ENCODE data around the gene PPEF2. TPM values are rescaled to one million over a fixed set of nuclear protein-coding genes. Genes with fewer than 3 reads are reported as not detected.
A peak's percentile ranks its signal among the peaks of the same experiment; 100 is the strongest.
"Not testable (repeated sequence)": the region's sequence is repeated elsewhere in the genome, so short reads cannot be mapped to it uniquely, and the experiment has no call there.

Gene PPEF2
- polyA plus RNA-seq, 4 donors = 0.09 TPM; not detected in 3

GRCh38 chr4:75858721-75859120 is 43.5 kb downstream of the PPEF2 start:
- Histone ChIP-seq H3K27me3 (ENCODE audit: control insufficient read depth in 3 of 3, insufficient read depth in 3 of 3, low read length in 3 of 3) (no peaks in the 10 kb centered on the region), H3K4me1 (ENCODE audit: control insufficient read depth in 3 of 3, insufficient read depth in 2 of 3, low read depth in 1 of 3, low read length in 2 of 3) (no peaks in the 10 kb centered on the region)

GRCh38 chr4:75849461-75849860 is 52.8 kb downstream of the PPEF2 start:
- no peak for FAIRE-seq
- H3K4me3 ChIP-seq (ENCODE audit: low read depth in 1 of 3, low read length in 3 of 3) = no peak overlapping the region
- H3K36me3 ChIP-seq (ENCODE audit: control insufficient read depth in 3 of 3, insufficient read depth in 2 of 3, low read depth in 1 of 3, low read length in 3 of 3) = no peaks in the 10 kb centered on the region
- H3K27me3 ChIP-seq (ENCODE audit: control insufficient read depth in 3 of 3, insufficient read depth in 3 of 3, low read length in 3 of 3) = no peaks in the 10 kb centered on the region
- no peak for DNase-seq
- no peak overlapping the region for H3K27ac ChIP-seq (ENCODE audit: low read depth in 1 of 3, low read length in 2 of 3)
- peaks cover 0 to 3% (median 0%) of the 10 kb centered on the region in 3 donors for H3K4me1 ChIP-seq (ENCODE audit: control insufficient read depth in 3 of 3, insufficient read depth in 2 of 3, low read depth in 1 of 3, low read length in 2 of 3)
- 73 to 86% (median 79%) methylated on average over 6 of the region's 6 CpGs for whole genome bisulfite sequencing, 3 donors
- peaks cover 0 to 1% of the 10 kb centered on the region in 2 donors for H3K9me3 ChIP-seq (ENCODE audit: control insufficient read depth in 2 of 2, insufficient read depth in 1 of 2, low read depth in 1 of 2, low read length in 1 of 2)

More at GRCh38 chr4:75858721-75859120, 43.5 kb downstream of the PPEF2 start:
- 31 to 76% (median 35%) methylated on average over 1 of the region's 1 CpG for WGBS, 3 donors
- DNase-seq (no peak), FAIRE-seq (no peak)
- Histone ChIP-seq H3K36me3 (ENCODE audit: control insufficient read depth in 3 of 3, insufficient read depth in 2 of 3, low read depth in 1 of 3, low read length in 3 of 3) (no peaks in the 10 kb centered on the region), H3K4me3 (ENCODE audit: low read depth in 1 of 3, low read length in 3 of 3) (no peak overlapping the region), H3K9me3 (ENCODE audit: control insufficient read depth in 2 of 2, insufficient read depth in 1 of 2, low read depth in 1 of 2, low read length in 1 of 2) (peaks cover 0 to 5% of the 10 kb centered on the region in 2 donors), H3K27ac (ENCODE audit: low read depth in 1 of 3, low read length in 2 of 3) (no peak overlapping the region)

- Histone ChIP-seq H3K27ac (ENCODE audit: low read depth in 1 of 3, low read length in 2 of 3) (no peak overlapping the region), H3K9me3 (ENCODE audit: control insufficient read depth in 2 of 2, insufficient read depth in 1 of 2, low read depth in 1 of 2, low read length in 1 of 2) (peaks cover 0 to 1% of the 10 kb centered on the region in 2 donors), H3K36me3 (ENCODE audit: control insufficient read depth in 3 of 3, insufficient read depth in 2 of 3, low read depth in 1 of 3, low read length in 3 of 3) (no peaks in the 10 kb centered on the region), H3K27me3 (ENCODE audit: control insufficient read depth in 3 of 3, insufficient read depth in 3 of 3, low read length in 3 of 3) (no peaks in the 10 kb centered on the region), H3K4me3 (ENCODE audit: low read depth in 1 of 3, low read length in 3 of 3) (no peak overlapping the region), H3K4me1 (ENCODE audit: control insufficient read depth in 3 of 3, insufficient read depth in 2 of 3, low read depth in 1 of 3, low read length in 2 of 3) (peaks cover 0 to 9% (median 0%) of the 10 kb centered on the region in 3 donors)
- DNase-seq (no peak), FAIRE-seq (no peak)
- 71 to 88% (median 77%) methylated on average over 4 of the region's 4 CpGs for WGBS, 3 donors
Observed at GRCh38 chr4:75848891-75849290, 53.4 kb downstream of the PPEF2 start.

- DNase-seq = peak; percentile 79 to 88
- 19 to 21% (median 21%) methylated on average over 14 of the region's 14 CpGs for WGBS, 3 donors
- FAIRE-seq = not testable (repeated sequence)
Observed at GRCh38 chr4:75848171-75848760, 54.0 kb downstream of the PPEF2 start.

GRCh38 chr4:75845992-75846391 is 56.3 kb downstream of the PPEF2 start:
- H3K9me3 ChIP-seq (ENCODE audit: control insufficient read depth in 2 of 2, insufficient read depth in 1 of 2, low read depth in 1 of 2, low read length in 1 of 2) = peaks cover 0 to 1% of the 10 kb centered on the region in 2 donors
- H3K4me1 ChIP-seq (ENCODE audit: control insufficient read depth in 3 of 3, insufficient read depth in 2 of 3, low read depth in 1 of 3, low read length in 2 of 3) = peaks cover 0 to 9% (median 0%) of the 10 kb centered on the region in 3 donors
- no peak overlapping the region for H3K27ac ChIP-seq (ENCODE audit: low read depth in 1 of 3, low read length in 2 of 3)
- no peaks in the 10 kb centered on the region for H3K36me3 ChIP-seq (ENCODE audit: control insufficient read depth in 3 of 3, insufficient read depth in 2 of 3, low read depth in 1 of 3, low read length in 3 of 3)
- no peak for DNase-seq
- no peaks in the 10 kb centered on the region for H3K27me3 ChIP-seq (ENCODE audit: control insufficient read depth in 3 of 3, insufficient read depth in 3 of 3, low read length in 3 of 3)
- no peak overlapping the region for H3K4me3 ChIP-seq (ENCODE audit: low read depth in 1 of 3, low read length in 3 of 3)
- 77 to 90% (median 81%) methylated on average over 2 of the region's 2 CpGs for WGBS, 3 donors
- no peak for FAIRE-seq

More at GRCh38 chr4:75848171-75848760, 54.0 kb downstream of the PPEF2 start:
- not testable (repeated sequence) for H3K4me3 ChIP-seq (ENCODE audit: low read depth in 1 of 3, low read length in 3 of 3); H3K27me3 ChIP-seq (ENCODE audit: control insufficient read depth in 3 of 3, insufficient read depth in 3 of 3, low read length in 3 of 3); H3K4me1 ChIP-seq (ENCODE audit: control insufficient read depth in 3 of 3, insufficient read depth in 2 of 3, low read depth in 1 of 3, low read length in 2 of 3); H3K27ac ChIP-seq (ENCODE audit: low read depth in 1 of 3, low read length in 2 of 3); H3K36me3 ChIP-seq (ENCODE audit: control insufficient read depth in 3 of 3, insufficient read depth in 2 of 3, low read depth in 1 of 3, low read length in 3 of 3); H3K9me3 ChIP-seq (ENCODE audit: control insufficient read depth in 2 of 2, insufficient read depth in 1 of 2, low read depth in 1 of 2, low read length in 1 of 2)

GRCh38 chr4:75844151-75844662 is 58.0 kb downstream of the PPEF2 start:
- Histone ChIP-seq H3K4me1 (ENCODE audit: control insufficient read depth in 3 of 3, insufficient read depth in 2 of 3, low read depth in 1 of 3, low read length in 2 of 3) (peaks cover 0 to 9% (median 0%) of the 10 kb centered on the region in 3 donors), H3K27me3 (ENCODE audit: control insufficient read depth in 3 of 3, insufficient read depth in 3 of 3, low read length in 3 of 3) (no peaks in the 10 kb centered on the region), H3K27ac (ENCODE audit: low read depth in 1 of 3, low read length in 2 of 3) (no peak overlapping the region), H3K36me3 (ENCODE audit: control insufficient read depth in 3 of 3, insufficient read depth in 2 of 3, low read depth in 1 of 3, low read length in 3 of 3) (no peaks in the 10 kb centered on the region), H3K4me3 (ENCODE audit: low read depth in 1 of 3, low read length in 3 of 3) (no peak overlapping the region), H3K9me3 (ENCODE audit: control insufficient read depth in 2 of 2, insufficient read depth in 1 of 2, low read depth in 1 of 2, low read length in 1 of 2) (no peaks in the 10 kb centered on the region)
- FAIRE-seq (no peak), DNase-seq (peak; percentile 41 to 59)
- 89 to 99% (median 94%) methylated on average over 3 of the region's 3 CpGs for WGBS, 3 donors

- peak overlapping the region in 1 of 3 donors; percentile 45 for H3K27ac ChIP-seq (ENCODE audit: low read depth in 1 of 3, low read length in 2 of 3)
- no peak overlapping the region for H3K4me3 ChIP-seq (ENCODE audit: low read depth in 1 of 3, low read length in 3 of 3)
- DNase-seq (no peak), FAIRE-seq (no peak)
- H3K36me3 ChIP-seq (ENCODE audit: control insufficient read depth in 3 of 3, insufficient read depth in 2 of 3, low read depth in 1 of 3, low read length in 3 of 3) = no peaks in the 10 kb centered on the region
- H3K27me3 ChIP-seq (ENCODE audit: control insufficient read depth in 3 of 3, insufficient read depth in 3 of 3, low read length in 3 of 3) = no peaks in the 10 kb centered on the region
- no peaks in the 10 kb centered on the region for H3K9me3 ChIP-seq (ENCODE audit: control insufficient read depth in 2 of 2, insufficient read depth in 1 of 2, low read depth in 1 of 2, low read length in 1 of 2)
- WGBS, 3 donors = 94 to 97% (median 96%) methylated on average over 4 of the region's 4 CpGs
- H3K4me1 ChIP-seq (ENCODE audit: control insufficient read depth in 3 of 3, insufficient read depth in 2 of 3, low read depth in 1 of 3, low read length in 2 of 3) = peaks cover 0 to 9% (median 0%) of the 10 kb centered on the region in 3 donors
Observed at GRCh38 chr4:75843596-75843995, 58.7 kb downstream of the PPEF2 start.

- H3K36me3 ChIP-seq (ENCODE audit: control insufficient read depth in 3 of 3, insufficient read depth in 2 of 3, low read depth in 1 of 3, low read length in 3 of 3) = no peaks in the 10 kb centered on the region
- no peak for DNase-seq
- H3K4me3 ChIP-seq (ENCODE audit: low read depth in 1 of 3, low read length in 3 of 3) = no peak overlapping the region
- peaks cover 0 to 9% (median 0%) of the 10 kb centered on the region in 3 donors for H3K4me1 ChIP-seq (ENCODE audit: control insufficient read depth in 3 of 3, insufficient read depth in 2 of 3, low read depth in 1 of 3, low read length in 2 of 3)
- H3K27ac ChIP-seq (ENCODE audit: low read depth in 1 of 3, low read length in 2 of 3) = no peak overlapping the region
- no peaks in the 10 kb centered on the region for H3K27me3 ChIP-seq (ENCODE audit: control insufficient read depth in 3 of 3, insufficient read depth in 3 of 3, low read length in 3 of 3)
- 75 to 85% (median 83%) methylated on average over 8 of the region's 8 CpGs for WGBS, 3 donors
- H3K9me3 ChIP-seq (ENCODE audit: control insufficient read depth in 2 of 2, insufficient read depth in 1 of 2, low read depth in 1 of 2, low read length in 1 of 2) = no peaks in the 10 kb centered on the region
- FAIRE-seq = no peak
Observed at GRCh38 chr4:75841641-75842520, 60.4 kb downstream of the PPEF2 start.
